Measurements from ENCODE around the gene RHOV.
A peak's percentile ranks its signal among the peaks of the same experiment; 100 is the strongest.
"Not testable (repeated sequence)": the region's sequence is repeated elsewhere in the genome, so short reads cannot be mapped to it uniquely, and the experiment has no call there.

The RHOV gene

DNA sequence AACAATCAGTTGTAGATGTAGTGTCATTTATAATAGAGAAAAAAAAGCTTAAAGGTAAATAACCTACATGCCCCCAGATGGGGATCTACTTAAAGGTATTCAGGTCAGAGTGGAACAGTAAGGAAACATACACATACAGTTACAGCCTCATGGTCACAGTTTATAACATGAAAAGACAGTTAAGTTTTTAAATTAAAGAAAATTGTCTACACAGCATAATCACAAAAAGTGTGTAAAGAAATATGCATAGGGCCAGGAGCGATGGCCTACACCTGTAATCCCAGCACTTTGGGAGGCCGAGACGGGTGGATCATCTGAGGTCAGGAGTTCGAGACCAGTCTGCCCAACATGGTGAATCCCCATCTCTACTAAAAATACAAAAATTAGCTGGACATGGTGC, 6.8 kb downstream of the RHOV start:
- POLR2A ChIA-PET: no interaction called here
- TF ChIP-seq TARDBP (IDR thresholded peaks at IDR 0.05) (no peak), SP1 (IDR thresholded peaks at IDR 0.05) (no peak), FOXM1 (IDR thresholded peaks at IDR 0.05; ENCODE audit: borderline replicate concordance) (no peak), ELF4 (IDR thresholded peaks at IDR 0.05) (no peak), SUZ12 (IDR thresholded peaks at IDR 0.05) (no peak), HDGF (IDR thresholded peaks at IDR 0.05; ENCODE audit: borderline replicate concordance) (no peak)
- DNase-seq (ENCODE audit: extremely low spot score): no peak
- CTCF ChIA-PET: no interaction called here

DNA sequence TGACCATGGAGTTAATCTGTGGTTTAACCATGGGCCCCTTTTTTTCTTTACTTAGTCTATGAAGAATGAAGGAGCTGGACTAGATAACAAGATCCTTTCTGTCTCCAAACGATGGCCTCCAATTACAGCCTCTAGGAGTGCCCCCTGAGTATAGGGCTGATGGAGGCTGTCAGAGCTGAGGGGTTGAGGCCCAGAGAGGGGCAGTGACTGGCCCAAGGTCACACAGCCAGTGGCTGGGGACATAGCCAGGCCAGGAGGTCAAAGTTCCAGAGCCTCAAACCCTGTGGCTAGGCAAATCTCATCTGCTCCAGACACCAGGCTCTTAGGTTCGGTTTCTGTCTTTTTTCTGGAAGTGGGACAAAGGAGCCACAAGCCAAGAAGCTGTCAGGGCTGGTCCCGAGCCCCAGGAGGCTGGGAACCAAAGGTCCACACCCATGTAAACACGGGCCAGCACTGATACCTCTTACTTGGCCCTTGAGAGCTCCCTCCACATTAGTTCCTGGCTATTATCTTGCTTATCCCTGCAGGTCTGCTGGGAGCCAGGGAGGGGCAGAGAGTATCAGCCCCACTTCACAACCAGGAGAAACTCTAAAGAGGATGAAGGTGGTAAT, 10.3 kb downstream of the RHOV start:
- no peak for DNase-seq (ENCODE audit: extremely low spot score)
- TF ChIP-seq FOXK2 (IDR thresholded peaks at IDR 0.05): no peak
- no peak for TF ChIP-seq CTBP1 (IDR thresholded peaks at IDR 0.05; ENCODE audit: borderline replicate concordance)
- TF ChIP-seq FOXM1 (IDR thresholded peaks at IDR 0.05; ENCODE audit: borderline replicate concordance): no peak
- no peak for TF ChIP-seq NFRKB (IDR thresholded peaks at IDR 0.05)
- no peak for TF ChIP-seq TARDBP (IDR thresholded peaks at IDR 0.05)
- TF ChIP-seq, protein P1, sequence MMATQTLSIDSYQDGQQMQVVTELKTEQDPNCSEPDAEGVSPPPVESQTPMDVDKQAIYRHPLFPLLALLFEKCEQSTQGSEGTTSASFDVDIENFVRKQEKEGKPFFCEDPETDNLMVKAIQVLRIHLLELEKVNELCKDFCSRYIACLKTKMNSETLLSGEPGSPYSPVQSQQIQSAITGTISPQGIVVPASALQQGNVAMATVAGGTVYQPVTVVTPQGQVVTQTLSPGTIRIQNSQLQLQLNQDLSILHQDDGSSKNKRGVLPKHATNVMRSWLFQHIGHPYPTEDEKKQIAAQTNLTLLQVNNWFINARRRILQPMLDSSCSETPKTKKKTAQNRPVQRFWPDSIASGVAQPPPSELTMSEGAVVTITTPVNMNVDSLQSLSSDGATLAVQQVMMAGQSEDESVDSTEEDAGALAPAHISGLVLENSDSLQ (IDR thresholded peaks at IDR 0.05): no peak
- no peak for TF ChIP-seq BHLHE40 (IDR thresholded peaks at IDR 0.05; ENCODE audit: borderline replicate concordance)
- TF ChIP-seq ZNF384 (IDR thresholded peaks at IDR 0.05): no peak
- no peak for TF ChIP-seq SUZ12 (IDR thresholded peaks at IDR 0.05)
- no peak for TF ChIP-seq ARNT (IDR thresholded peaks at IDR 0.05)
- TF ChIP-seq ELF4 (IDR thresholded peaks at IDR 0.05): no peak
- no peak for TF ChIP-seq LEF1 (IDR thresholded peaks at IDR 0.05; ENCODE audit: borderline replicate concordance)
- TF ChIP-seq SP1 (IDR thresholded peaks at IDR 0.05): no peak
- no peak for TF ChIP-seq HDGF (IDR thresholded peaks at IDR 0.05; ENCODE audit: borderline replicate concordance)
- TF ChIP-seq FOXA1 (IDR thresholded peaks at IDR 0.05): no peak
- TF ChIP-seq L3MBTL2 (conservative IDR thresholded peaks at IDR 0.05): no peak
- CTCF ChIA-PET: interaction anchor here (0.8 to 2.0 kb wide), 2 partner anchors 18 to 28 kb away, joined by 4 to 6 read pairs; no protein-coding TSS in a partner anchor
- POLR2A ChIA-PET: interaction anchor here (1.4 kb wide), 1 partner anchor 31 kb away, joined by 7 read pairs; the partner anchor contains the start of gene VPS18

DNA sequence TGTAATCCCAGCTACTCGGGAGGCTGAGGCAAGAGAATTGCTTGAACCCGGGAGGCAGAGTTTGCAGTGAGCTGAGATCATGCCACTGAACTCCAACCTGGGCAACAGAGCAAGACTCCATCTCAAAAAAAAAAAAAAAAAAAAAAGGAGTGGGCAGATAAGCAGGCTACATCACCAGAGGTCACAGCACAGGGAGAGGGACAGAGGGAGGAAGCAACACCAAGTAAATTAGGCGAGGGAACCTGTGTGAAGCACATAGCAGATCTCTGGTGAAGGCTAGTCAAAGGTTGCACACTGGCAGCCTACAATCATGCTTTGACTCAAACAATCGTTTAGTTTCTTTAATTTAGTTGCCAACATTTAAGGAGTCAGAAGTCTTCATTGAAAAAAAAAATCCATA, 12.9 kb downstream of the RHOV start:
- DNase-seq (ENCODE audit: extremely low spot score); POLR2A ChIA-PET: not testable (repeated sequence)
- CTCF ChIA-PET: interaction anchor here (0.6 to 0.9 kb wide), 6 partner anchors 10 to 175 kb away, joined by 3 to 6 read pairs (median 3); no protein-coding TSS in a partner anchor

DNA sequence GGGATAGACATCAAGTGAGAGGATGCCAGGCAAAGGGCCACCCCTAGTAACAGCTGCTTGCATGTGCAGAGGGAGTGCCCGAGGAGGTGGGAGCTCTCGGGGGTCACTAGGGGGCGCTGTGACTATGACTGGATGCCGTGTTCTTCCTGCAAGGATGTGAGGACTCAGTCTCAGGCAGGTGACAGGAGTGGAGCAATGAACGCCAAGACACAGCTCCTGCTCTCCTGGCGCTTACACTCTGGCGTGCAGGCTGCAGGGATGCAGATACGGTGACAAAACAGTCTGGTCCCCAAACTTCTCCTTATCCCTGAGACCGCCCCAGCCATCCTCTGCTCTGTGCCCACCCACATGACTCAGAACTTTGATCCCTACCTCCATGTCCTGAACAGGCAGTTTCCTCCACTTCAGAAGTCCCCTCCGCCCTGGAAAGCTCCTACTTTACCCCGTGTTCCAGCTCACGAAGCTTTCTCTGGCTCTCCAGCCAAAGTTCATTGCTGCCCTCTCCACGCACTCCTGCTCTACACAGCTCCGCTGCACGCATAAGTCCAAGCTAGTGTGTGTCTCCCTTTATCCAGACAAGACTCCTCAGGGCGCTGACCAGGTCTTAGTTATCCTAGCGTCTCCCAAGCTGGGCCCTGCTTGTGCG, 14.7 kb downstream of the RHOV start:
- peak; percentile 77 for DNase-seq (ENCODE audit: extremely low spot score)
- ChIA-PET CTCF (interaction anchor here (0.5 to 4.2 kb wide), 20 partner anchors 9 to 1201 kb away, joined by 3 to 65 read pairs (median 4); partner anchors contain the start of genes RHOV, SPINT1 and VPS18), POLR2A (interaction anchor here (0.8 to 3.0 kb wide), 5 partner anchors 14 to 164 kb away, joined by 3 to 31 read pairs (median 6); partner anchors contain the start of genes RAD51, SPINT1 and VPS18)
- TF ChIP-seq L3MBTL2 (conservative IDR thresholded peaks at IDR 0.05) (peak; percentile 40; the same call in 1 of the 2 replicates), HDGF (IDR thresholded peaks at IDR 0.05; ENCODE audit: borderline replicate concordance) (no peak)

DNA sequence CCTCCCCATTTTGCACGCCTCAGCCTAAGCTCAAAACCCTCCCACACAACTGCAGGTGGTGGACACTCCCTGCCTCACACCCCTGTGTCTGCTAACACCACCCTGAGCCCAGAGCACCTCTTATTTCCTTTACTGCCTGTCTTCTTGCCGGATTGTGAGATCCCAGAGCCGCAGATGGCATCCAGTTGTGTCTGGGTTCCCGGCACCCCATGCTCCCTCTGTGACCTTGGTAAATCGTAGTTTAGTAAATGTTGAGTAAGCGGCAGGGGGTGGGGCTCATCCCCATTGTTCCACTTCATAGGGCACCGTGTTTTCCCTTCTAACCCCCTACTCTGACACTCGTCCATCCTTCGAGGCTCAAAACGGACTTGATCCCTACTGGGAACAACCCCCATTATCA, 15.3 kb downstream of the RHOV start:
- no peak for DNase-seq (ENCODE audit: extremely low spot score)
- ChIA-PET POLR2A (interaction anchor here (0.8 to 3.0 kb wide), 6 partner anchors 15 to 164 kb away, joined by 3 to 31 read pairs (median 7); partner anchors contain the start of genes RAD51, SPINT1 and VPS18), CTCF (interaction anchor here (0.5 to 4.2 kb wide), 28 partner anchors 8 to 1517 kb away, joined by 3 to 65 read pairs (median 5); partner anchors contain the start of genes RHOV, SPINT1 and VPS18)
- TF ChIP-seq L3MBTL2 (conservative IDR thresholded peaks at IDR 0.05): no peak
- no peak for TF ChIP-seq FOXK2 (IDR thresholded peaks at IDR 0.05)
- no peak for TF ChIP-seq ELF4 (IDR thresholded peaks at IDR 0.05)

DNA sequence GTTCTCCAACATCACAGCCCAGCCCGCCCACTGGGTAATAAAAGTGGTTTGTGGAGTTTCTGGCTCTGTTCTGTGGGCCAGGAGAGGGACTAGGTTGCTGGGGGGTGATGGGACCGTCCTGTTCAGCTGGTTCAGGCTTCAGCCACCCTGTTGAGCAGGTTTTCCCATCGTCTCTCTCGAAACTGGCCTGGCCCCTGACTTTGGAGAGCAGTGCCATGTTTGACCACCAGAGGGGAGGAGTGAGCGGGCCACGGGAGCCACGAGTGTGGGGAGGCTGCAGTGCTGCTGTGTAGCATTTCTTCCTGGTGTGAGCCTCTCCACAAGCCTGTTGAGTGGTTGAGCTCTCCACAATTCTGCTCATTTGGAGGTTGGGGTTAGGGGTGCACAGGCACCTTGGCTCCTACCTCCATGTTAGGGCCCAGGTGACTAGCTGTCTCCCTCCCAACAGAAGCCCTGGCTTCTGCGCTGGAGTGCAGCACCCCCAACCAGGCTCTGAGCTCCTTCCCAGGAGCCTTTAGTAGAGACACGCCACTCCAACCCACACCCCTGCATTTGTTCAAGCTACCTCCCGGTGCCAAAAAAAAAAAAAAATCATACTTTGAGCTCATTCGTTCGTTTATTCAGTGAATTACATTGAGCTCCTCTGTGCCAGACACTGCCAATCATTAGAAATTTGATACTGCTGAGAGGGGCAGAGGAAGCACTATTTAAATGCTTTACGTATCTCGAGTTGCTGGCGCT, 16.3 kb downstream of the RHOV start:
- CTCF ChIA-PET: interaction anchor here (0.6 to 4.2 kb wide), 31 partner anchors 8 to 1518 kb away, joined by 3 to 65 read pairs (median 5); partner anchors contain the start of genes RHOV, SPINT1 and VPS18
- peak; percentile 82 for DNase-seq (ENCODE audit: extremely low spot score)
- TF ChIP-seq BHLHE40 (IDR thresholded peaks at IDR 0.05; ENCODE audit: borderline replicate concordance): no peak
- TF ChIP-seq TARDBP (IDR thresholded peaks at IDR 0.05): no peak
- TF ChIP-seq HDGF (IDR thresholded peaks at IDR 0.05; ENCODE audit: borderline replicate concordance): no peak
- TF ChIP-seq SUZ12 (IDR thresholded peaks at IDR 0.05): no peak
- TF ChIP-seq, protein P1 (IDR thresholded peaks at IDR 0.05): peak; percentile 77
- POLR2A ChIA-PET: interaction anchor here (0.8 to 3.0 kb wide), 9 partner anchors 10 to 474 kb away, joined by 3 to 31 read pairs (median 5); partner anchors contain the start of genes DNAJC17, OIP5, RAD51 and RHOV

DNA sequence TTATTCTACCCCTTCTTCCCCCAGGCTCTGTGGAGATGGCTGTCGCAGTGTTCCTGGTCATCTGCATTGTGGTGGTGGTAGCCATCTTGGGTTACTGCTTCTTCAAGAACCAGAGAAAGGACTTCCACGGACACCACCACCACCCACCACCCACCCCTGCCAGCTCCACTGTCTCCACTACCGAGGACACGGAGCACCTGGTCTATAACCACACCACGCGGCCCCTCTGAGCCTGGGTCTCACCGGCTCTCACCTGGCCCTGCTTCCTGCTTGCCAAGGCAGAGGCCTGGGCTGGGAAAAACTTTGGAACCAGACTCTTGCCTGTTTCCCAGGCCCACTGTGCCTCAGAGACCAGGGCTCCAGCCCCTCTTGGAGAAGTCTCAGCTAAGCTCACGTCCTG, 17.3 kb downstream of the RHOV start:
- TF ChIP-seq L3MBTL2 (conservative IDR thresholded peaks at IDR 0.05): no peak
- ChIA-PET CTCF (interaction anchor here (0.6 to 4.2 kb wide), 7 partner anchors 14 to 598 kb away, joined by 3 to 65 read pairs (median 41); partner anchors contain the start of genes RHOV and VPS18), POLR2A (interaction anchor here (0.9 to 2.2 kb wide), 5 partner anchors 10 to 37 kb away, joined by 3 to 17 read pairs (median 5); partner anchors contain the start of genes RHOV and VPS18)
- DNase-seq (ENCODE audit: extremely low spot score): no peak

All from HEK293T (cell line).